ENCODE data around the gene ACOXL.

Gene ACOXL

DNA sequence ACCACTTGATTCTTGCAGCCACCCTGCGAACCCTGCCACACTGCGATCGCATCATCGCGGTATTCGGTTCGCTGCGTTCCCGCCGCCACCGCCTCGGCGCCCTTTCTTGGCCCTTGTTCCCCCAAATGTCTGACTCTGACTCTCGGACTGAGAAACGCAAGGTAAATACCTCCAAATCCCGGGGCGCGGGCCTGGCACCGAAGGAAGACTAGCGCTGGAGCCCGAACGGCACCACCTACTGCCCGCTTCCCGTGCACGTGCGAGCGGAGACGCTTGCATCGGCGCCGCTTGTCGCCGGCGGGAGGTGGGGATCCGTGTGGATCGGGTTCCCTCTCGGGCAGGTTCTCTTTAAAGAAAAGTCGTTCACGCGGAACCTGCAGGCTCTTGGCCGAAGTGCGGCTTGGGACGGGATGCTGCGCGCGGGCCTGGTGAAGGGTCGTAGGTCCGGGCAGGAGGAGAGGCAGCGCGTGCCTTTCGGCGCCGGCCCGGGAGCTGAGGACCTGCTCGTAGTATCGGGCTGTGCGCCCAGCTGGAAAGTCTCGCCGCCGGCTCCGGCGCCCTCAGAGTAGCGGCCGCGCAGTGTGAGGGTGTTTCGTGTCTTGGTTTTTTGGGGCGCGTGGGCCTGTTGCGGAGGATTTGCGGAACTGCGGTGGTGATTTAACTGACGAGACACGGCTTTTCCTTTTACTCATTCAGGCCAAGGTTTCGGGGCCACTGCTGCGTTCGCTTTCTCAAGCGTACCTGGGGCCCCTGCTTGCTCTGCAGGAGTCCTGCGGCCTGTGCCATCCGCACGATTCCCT is 388.9 kb downstream of the ACOXL start:
- peak; percentile 77 to 78 for DNase-seq

- peak; percentile 84 to 89 for DNase-seq
Observed at GRCh38 chr2:111121828-111122630, 389.7 kb downstream of the ACOXL start.

- peak; percentile 61 to 67 for DNase-seq
Observed at GRCh38 chr2:111122631-111123421, 390.5 kb downstream of the ACOXL start.

DNA sequence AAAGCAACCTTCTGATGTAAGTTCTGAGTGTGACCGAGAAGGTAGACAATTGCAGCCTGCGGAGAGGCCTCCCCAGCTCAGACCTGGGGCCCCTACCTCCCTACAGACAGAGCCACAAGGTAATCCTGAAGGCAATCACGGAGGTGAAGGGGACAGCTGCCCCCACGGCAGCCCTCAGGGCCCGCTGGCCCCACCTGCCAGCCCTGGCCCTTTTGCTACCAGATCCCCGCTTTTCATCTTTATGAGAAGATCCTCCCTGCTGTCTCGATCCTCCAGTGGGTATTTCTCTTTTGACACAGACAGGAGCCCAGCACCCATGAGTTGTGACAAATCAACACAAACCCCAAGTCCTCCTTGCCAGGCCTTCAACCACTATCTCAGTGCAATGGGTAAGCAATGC is 391.4 kb downstream of the ACOXL start:
- no peak for DNase-seq

DNA sequence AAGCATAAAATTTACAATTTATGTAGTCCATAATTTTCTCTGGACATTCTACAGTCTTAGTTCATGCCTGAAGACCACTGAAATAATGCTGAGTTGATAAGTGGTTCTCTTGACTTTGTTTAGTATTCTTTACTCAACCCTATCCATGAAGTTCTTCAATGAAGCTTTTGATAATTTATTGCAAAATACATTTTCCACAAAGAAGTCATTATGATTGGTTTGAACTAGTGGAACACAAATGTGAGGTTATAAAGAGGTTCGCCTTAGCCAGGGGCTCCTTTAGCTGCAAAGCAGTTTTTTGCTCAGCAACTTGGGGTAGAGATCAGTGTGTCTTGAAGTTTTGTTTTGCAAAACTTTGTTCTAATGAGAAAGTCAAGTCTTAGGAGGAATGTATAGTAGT is 394.2 kb downstream of the ACOXL start:
- DNase-seq: no peak

DNA sequence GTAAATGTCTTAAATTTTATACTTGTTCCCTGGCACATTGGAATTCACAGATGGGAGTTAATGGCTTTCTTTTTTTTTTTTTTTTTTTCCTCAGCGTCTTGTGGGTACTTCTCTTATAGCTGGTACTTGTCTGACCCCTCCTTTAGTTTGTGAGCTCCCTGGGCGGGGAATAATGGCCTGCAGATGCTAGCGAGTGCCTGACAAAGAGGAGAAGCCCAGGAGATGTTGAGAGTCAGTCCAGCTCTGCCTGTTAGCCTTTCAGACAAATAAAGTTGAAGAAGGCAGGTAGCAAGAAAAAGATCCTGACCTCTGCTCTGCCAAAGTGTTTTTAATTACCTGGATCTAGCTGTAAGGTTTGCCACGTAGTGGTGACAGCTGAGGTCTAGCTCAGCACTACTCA is 395.0 kb downstream of the ACOXL start:
- DNase-seq: no peak

DNA sequence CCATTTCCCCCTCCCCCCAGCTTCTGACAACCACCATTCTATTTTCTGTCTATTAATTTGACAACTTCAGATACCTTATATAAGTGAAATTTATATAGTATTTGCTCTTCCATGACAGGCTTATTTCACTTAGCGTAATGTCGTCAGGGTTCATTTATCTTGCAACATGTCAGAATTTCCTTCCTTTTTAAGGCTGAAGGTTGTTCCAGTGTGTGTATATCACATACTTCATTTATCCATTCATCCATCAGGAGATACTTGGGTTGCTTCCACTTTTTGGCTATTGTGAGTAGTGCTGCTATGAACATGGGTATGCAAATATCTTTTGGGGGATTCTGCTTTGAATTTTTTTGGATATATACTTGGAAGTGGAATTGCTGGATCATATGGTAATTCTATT is 395.7 kb downstream of the ACOXL start:
- no peak for DNase-seq

GRCh38 chr2:111133603-111134002 is 401.2 kb downstream of the ACOXL start:
- DNase-seq: no peak

- DNase-seq: no peak
Observed at GRCh38 chr2:111134055-111134454, 401.7 kb downstream of the ACOXL start.

- no peak for DNase-seq
Observed at GRCh38 chr2:111135237-111135909, 403.0 kb downstream of the ACOXL start.

GRCh38 chr2:111135910-111136297 is 403.5 kb downstream of the ACOXL start:
- no peak for DNase-seq

DNA sequence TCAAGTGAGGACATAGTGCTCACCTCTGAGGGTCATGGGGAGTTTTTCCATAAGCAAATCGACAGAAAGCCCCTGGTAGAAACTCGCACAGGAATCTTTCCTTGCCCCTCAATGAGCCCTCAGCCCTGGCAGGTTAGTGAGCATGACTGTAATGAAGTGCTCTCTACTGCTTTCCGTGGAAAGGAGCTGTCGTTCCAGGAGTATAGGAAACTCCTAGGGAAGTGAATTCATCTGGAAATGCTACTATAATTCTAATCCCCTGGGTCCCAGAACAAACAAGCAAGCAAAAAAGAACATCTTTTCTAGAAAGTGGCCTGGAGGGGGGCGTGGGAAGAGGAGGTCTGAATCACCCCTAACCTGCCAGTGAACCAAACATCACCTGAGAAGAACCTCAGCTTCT is 406.5 kb downstream of the ACOXL start:
- DNase-seq: no peak

DNA sequence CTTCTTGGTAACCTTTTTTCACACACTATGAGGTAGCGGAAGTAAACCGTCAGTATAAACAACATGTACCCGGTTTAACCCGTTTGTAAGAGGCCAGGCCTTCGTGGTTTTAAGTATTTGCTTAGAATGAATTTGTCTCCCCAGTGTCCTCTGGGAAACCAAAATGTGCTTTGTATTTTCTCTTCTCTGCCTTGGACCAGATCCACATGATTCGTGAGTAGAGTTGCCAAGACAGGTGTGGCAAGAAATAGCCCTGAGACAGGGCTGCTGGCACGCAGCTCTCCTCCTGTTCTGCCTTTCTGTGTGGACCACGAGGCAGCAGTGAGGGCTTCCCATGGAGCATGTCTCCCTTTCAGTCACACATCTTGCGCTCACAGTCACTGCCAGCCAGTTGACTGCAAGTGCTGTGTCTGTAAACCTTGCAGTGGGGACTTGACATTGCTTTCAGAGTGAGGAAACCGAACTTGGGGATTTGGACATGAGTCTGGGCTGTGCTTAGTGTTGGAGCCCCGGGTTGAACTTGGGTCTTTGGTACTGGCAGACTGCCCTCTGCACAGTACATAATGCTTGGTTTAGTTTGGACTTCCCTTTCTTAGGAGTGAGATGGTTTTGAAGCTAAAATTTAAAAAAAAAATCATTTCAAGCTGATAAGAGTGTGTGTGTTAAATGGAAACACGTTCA is 407.4 kb downstream of the ACOXL start:
- DNase-seq: no peak

- no peak for DNase-seq
Observed at GRCh38 chr2:111140815-111141214, 408.4 kb downstream of the ACOXL start.

GRCh38 chr2:111142101-111142500 is 409.7 kb downstream of the ACOXL start:
- no peak for DNase-seq

DNA sequence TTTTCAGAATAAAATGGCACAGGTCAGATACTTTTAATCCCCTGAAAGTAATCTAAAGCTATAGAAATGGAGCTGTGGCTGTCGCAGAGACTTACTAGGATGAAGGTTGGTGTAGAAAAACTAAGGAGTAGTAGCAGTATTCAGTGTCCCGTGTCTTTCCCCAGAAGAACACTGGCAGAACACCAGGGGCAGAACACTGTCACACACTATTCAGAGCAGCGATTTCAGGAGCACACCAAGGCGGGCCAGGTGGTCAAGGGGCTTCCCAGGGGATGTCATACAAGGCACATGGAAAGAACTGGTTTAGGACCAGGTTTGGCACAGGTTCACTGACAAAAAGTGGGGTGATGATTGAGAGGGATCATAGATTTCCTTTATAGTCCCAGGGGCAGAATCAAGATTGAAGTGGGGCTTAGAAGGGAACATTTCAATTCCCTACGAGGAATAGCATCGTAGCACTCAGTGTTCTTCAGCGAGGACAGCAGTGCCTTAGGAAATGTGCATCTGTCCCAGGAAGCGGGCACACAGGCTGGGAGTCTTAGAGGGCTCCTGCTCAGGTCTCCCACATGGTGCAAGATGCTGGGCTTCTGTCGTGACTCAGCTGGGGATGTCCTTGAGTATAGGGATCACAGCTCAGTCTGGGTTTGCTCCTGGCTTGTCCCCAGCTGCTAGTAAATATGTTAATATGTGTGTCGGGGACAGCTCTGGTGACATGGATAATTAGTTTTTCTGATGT is 410.9 kb downstream of the ACOXL start:
- DNase-seq: no peak

GRCh38 chr2:111143843-111144198 is 411.4 kb downstream of the ACOXL start:
- no peak for DNase-seq

DNA sequence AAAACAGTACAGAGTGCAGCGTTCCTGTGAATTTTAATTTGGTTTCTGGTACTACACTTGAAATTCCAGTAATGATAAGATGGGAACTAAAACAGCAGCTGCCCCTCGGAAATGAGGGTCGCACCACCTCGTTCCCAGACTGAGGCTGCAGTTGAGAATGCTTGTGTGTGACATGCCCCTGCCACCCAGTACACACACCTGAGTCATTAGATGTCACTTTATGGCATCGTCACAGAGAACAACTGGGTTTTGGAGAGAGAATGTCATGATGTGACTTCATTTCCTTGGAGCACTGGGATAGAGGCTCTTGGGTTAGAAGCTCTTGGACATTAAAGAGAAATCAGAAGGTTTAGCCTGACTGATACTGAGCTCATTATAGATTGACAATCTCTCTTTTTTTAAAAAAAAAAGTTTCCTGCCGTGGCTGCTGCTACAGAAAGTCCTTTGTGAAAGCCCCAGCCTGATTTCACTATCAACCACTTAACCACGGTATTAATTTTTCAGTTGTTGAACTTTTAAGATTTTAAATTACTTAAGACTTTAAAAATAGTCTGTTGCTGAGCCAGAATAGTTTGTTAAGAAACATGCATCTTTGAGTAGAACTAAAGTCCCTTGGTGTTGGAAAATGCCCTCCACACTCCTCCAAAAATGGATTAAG is 412.9 kb downstream of the ACOXL start:
- DNase-seq: no peak

DNA sequence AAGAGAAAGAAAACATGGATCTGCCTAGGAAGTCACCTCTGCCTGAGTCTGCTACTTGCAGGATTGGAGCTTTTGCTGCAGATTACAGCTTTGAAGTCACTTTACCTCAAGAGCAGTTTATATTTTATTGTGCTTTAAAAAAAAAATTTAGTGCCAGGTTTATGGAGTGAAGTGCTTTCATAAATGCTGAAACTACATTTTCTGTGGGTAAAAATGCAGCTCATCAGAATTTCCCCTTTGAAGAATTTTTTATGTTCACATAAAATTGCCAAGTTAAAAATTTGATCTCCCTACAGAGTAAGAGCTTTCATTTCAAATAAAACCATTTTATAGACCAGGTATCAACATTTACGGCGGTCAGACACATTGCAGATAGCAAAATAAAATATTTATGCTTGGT is 413.6 kb downstream of the ACOXL start:
- DNase-seq: no peak

DNA sequence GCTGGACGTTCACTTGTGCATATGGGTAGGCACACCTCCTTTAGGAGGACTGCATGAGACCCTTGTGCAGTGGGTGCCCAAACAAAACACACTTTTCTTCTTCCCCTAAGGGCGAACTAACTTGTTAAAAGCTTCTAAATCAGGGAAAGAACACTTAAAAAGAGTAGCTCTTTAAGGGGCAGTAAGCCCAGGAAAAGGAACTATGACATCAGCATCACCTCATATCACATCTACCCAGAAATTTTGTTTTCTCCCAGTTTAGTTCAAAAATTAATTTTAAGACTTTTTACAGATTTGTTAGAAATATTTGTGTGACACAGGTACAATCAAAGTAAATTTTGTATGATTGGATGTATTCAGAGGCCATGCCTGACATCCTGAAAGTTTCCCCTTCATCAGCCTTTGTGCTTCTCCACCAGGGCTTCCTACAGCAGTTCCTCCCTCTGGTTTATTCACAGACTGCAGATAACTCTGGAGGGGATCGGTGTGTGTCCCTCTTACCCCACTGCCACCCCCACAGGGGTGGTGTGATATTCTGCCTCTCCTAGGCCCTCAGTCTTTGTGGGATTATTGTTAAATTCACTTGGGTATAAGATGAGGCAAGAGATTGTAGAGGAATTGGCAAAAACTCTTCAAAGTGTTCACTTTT is 416.0 kb downstream of the ACOXL start:
- DNase-seq: no peak

- no peak for DNase-seq
Observed at GRCh38 chr2:111148925-111149324, 416.6 kb downstream of the ACOXL start.
